HG02678 (cell line): ENCODE results near the gene AQP7.
"Not testable (repeated sequence)": the region's sequence is repeated elsewhere in the genome, so short reads cannot be mapped to it uniquely, and the experiment has no call there.

ENCODE experiments used
- ATAC-seq: cut with Tn5 transposase; IDR thresholded peaks from one replicate; pipeline ENCODE4 v1.9.1; 2021; ENCODE audit warnings: mild to moderate bottlenecking, moderate library complexity; ENCODE audit not compliant: unreplicated experiment

The AQP7 gene

DNA sequence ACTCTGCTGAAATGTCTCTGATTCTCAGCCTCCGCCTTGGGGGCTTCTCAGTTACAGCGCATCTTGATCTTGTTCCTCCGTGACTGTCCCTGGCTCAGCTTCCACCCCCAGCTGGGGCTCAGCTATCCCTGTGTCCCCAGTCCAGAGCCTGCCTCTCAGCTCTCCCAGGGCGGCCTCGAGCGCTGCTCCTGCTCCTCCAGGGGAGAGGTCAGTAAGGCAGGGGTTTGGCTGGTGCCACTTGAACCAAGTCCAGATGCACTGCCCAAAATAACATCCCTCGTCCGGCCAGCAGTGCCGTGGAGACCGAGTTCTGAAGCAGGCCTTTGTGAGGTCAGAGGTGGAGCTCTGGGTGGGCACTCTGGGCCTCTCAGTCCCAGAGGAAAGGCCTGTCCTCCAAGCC, at the start of gene AQP7:
AQP7 (minus strand) TSS at position 198 of the 400 bp plus-strand sequence. CDS start 1,306 bp downstream, outside the sequence.
- not testable (repeated sequence) for ATAC-seq

DNA sequence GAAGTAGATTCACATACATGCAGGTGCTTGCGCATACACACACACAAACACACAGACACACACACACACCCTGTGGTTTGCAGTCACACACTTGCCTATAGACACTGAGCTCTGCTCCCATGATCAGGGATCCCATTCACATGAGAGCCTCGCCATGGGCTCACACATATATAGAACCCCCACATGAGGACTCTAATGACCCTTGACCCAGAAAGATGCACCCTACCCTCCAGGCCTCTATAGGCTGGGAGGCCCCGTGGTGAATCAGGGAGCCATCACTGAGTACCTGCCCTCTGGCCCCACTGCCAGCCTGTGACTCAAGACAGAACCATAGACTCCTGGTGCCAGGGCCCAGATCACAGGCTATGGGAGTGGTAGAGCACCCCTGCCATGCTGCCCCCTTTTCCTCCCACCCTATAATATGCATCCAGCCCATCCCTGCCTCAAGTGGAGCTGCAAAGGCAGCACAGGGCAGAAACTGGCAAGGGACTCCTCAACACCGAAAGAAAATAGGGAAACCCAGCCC, 48.3 kb upstream of the AQP7 start:
- ATAC-seq = no peak

DNA sequence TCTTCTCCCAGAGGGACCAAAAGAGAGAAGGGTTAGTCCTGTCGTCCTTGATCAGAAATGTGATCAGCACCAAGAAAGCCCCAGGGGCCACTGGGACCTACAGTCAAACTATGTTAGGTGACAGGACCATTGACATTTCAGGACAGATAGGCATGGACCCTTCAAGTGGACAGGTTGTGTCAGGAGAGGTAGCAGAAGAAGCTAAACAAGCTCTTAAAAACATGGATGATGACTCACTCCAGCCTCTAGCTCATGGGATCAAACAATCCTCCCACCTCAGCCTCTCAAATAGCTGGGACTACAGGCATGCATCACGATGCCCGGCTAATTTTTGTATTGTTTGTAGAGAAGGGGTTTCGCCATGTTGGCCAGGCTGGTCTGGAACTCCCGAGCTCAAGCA, 47.3 kb upstream of the AQP7 start:
- ATAC-seq = no peak

DNA sequence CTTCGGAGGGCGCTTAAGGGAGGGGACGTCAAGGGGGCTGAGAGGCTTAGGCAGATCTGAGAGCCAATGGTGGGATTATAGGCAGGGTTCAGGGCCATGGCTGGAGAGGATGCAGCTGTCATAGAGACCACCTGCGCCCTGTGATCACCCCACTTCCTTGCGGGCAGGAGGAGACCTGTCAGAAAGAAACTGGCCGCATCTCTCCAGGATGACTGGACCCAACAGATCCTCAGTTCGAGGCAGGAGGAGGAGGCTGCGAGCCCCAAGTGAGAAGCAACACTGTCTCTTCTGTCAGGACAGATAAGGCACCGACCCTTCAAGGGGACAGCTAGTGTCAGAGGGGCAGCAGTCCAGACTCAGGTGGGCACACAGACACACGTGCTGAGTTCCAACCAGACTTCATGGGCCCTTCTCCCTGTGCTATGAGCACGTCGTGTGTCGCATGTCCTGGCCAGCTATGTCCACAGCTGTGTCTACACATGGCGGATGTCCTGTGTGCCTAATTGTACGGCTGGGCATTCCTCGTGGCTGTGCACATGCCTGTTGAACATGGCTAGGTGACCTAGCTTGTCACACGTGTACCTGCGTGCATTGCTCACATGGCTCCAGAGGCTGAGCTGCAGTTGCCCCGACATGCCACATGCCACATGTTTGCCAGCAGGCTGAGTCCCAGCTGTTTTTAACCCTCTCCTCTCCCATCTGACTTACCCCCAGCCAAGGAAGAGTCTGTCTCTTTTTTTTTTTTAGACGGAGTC, 45.6 kb upstream of the AQP7 start:
- ATAC-seq = no peak

DNA sequence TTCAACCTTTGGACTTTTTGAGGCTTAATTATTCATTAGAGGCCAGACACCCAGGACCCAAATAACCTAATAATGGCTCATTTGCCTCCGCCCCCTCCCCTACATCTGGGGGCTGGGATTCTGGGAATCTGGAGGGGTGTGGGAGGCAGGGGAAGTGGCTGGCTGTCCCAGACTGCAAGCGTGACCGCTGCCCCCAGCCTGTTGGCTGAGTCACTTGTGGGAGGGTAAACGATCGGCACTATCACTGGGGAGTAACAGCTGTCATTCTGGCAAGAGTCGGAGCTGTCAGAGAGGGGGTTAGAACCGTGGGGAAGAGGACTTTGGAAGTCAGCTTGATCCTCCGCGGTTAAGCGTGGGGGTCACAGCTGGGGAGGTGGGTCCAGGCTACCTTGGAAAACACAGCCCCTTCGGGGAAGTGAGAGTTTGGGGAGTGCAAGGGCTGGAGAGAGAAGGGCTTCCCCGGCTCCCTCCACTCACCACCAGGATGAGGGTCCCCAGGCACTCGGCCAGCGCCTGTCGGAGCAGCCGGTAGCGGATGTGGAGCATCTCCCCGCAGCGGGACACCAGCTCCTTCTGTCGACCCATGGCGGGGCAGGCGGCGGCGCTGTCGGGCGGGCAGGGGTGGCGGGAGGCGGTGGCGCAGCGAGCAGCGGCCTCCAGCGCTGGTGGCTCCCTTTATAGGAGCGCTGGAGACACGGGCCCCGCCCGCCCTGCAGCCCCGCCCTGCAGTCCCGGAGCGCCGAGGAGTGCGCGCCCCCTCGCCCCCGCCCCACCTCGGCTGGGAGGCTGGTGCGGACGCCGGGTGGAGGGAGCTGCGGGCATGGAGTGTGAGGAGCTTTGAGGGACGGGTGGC, 44.8 kb upstream of the AQP7 start, which contains the start of gene AQP3:
AQP3 (minus strand) TSS at position 648 of the 853 bp plus-strand sequence; CDS start at position 585, 63 bp downstream.
- ATAC-seq = peak; percentile 31

DNA sequence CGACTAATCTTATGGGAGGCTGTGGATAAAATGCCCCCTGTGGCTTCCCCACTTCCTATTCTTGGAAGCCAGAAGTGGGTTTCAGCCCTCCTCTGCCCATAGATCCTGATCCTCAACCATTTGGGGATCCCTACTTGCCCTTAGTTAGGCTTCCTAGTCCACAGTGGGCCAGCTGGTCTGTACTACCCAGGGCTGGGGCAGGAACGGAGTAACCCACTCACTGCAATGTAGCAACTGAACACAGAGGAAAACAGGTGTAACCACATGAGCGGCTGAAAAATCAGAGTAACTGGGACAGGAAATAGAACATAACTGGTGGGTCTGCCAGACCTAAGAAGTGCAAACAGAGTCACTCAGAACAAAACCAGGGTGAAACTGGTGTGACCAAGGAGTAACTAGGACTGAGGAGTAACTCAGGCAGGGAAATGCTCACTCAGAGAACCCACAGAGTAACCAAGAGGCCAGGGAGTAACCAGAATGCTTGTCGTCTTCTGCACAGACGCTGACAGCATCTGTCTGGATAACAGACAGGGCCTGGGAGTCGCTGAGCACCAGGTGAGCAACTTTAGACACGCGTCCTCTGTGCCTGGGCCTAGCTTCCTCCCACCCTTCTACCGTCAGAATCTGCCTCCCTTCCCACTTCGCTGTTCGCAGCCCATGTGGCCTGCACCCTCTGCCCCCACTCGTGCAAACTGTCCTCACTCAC, 44.0 kb upstream of the AQP7 start:
- peak; percentile 83 for ATAC-seq

DNA sequence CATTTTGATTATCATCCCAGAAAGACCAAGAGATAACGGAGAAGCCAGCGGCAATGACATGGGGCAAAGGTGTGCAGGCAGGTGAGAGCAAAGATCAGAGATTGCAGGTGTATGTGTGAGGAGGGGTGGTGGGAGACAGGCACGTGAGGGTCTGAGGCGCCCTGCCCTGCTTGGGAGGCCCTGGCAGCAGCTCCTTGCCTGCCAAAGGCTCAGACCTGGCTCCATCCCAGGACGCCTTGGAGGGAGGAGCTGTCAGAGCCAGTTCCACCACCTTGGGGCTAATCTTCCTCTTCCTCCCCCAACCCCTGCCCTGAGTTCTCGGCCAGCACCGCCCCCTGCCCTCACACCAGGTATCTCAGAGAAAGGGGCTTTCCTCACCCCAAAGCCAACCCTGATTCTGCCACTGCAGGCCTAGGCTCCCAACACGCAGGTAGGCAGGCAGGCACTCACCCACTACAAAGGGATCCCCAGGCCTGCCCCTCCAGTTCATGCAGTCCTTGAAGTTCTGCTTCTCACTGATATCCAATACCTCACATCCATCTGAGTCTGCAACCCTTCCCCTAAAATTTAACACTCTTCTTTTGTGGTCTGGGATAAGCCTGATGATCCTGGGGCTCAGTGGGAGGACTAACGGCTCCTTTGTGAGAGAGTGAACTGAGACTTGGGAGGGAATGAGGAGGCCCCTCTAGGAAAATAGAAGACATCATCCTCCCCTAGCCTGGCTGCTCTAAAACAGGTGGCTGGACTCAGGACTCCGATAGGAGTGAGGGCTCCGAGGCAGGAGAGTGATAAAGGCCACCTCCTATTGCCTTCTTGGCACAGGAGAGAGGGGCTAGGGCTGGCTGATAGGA, 43.2 kb upstream of the AQP7 start:
- no peak for ATAC-seq

DNA sequence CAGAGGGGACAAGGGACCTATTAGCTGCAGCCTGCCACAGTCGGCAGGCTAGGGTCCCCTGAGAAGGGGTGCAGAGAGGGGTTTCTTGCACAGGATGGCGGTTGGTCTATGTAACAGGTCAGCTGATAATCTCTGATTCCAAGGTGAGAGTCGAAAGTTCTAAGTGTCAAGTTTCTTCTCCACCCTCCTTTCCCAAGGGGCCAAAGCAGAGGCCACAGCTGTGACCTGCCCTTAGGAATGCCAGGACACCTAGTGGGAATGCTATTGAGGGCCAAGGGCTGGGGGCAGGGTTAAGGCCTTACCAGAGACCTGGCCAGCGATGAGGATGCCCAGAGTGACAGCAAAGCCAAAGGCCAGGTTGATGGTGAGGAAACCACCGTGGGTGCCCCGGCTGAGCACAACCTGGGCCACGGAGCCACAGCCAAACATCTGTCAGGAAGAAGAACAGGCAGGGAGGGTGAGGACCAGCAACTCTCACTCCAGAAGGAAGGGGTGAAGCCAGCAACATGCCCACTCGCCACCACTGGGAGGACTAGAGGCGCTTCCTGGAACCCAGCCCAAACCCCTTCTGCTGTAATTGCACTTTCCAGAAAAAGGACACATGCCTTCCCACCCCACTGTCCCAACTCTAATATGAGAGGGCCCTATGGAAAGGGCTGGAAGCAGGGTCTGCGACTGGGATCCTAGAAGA, 41.2 kb upstream of the AQP7 start:
- no peak for ATAC-seq

DNA sequence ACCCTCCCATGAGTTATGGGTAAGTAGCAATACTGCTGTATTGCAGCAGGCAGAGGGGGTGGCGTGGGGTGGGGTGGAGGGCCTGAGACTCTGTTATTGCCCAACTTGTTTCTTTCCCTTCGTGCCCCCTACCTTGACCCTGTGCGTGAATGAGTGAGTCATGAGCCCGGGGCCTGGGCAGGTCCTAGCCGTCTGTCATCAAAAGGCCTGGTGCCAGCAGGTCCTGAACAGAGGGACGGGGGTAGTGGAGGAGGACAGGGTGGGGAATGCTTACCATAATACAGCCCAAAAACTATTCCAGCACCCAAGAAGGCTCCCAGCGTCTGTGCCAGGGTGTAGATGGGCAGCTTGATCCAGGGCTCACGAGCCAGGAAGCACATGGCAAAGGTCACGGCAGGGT, 40.7 kb upstream of the AQP7 start:
- no peak for ATAC-seq

DNA sequence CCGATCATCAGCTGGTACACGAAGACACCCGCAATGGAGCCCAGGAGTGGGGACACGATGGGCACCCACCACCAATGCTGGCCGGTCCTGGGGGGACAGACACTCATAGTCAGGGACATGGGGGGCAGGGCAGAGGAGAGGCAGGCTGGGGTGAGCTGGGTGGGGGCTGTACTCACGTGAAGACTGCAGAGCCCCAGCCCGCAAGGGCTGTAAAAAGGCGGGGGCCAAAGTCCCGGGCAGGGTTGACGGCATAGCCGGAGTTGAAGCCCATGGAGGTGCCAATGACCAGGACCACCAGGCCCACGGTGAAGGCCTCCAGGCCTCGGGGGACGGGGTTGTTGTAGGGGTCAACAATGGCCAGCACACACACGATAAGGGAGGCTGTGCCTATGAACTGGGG, 39.8 kb upstream of the AQP7 start:
- no peak for ATAC-seq

DNA sequence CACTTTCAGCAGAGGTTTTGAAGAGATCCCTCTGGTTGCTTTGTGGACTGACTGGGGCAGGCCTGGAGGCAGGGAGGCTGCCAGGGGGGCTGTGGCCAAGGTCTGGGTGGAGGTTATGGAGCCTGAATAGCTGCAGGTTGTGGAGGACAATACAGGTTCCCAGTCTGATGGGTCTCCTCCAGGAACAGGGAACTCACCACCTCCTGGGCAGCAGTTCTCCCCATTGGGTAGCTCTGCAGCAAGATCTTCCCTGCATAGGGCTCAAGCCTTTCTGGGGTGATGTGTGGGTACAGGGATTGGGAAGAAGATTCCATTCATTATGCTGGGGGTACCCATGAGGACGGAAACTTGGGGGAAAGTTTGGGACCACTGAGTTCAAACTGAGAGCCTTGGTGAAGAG, 38.2 kb upstream of the AQP7 start:
- ATAC-seq = no peak

DNA sequence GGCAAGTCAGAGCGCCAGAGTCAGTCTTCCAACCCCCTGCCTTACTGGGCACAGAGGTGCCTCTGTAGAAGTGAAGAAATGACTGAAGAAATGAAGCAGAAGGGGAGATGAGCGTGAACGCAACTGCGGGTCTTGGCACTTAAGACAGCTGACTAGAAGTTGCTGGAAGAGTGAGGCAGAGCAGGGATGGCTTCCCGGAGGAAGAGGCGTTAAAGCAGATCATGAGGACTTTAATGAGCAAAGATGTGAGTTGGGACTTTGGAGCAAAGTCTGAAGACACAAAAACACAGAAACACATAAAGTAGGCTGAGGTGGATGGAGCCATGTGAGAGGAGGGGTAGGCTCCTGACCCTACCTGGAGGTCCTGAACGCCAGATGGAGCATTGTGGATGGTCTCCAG, 37.8 kb upstream of the AQP7 start:
- no peak for ATAC-seq

DNA sequence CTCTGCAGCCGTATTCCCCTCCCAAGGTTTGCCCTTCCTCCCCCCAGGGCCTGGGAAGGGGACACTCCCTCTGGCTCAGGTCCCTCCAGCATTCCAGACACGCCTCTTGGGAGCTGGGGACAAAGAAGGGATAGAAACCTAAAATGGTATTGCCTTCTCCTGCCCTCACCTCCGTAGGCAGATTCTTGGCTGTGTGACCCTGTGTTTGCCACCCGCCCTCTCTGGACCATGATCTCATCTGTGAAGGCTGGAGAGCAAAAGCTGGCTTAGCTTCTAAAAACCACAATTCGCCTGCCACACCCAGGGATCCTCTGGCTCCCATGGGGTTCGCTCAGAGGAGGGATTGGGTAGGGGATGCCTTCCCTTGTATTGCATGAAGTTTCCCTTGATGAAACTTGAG, 37.4 kb upstream of the AQP7 start:
- no peak for ATAC-seq

DNA sequence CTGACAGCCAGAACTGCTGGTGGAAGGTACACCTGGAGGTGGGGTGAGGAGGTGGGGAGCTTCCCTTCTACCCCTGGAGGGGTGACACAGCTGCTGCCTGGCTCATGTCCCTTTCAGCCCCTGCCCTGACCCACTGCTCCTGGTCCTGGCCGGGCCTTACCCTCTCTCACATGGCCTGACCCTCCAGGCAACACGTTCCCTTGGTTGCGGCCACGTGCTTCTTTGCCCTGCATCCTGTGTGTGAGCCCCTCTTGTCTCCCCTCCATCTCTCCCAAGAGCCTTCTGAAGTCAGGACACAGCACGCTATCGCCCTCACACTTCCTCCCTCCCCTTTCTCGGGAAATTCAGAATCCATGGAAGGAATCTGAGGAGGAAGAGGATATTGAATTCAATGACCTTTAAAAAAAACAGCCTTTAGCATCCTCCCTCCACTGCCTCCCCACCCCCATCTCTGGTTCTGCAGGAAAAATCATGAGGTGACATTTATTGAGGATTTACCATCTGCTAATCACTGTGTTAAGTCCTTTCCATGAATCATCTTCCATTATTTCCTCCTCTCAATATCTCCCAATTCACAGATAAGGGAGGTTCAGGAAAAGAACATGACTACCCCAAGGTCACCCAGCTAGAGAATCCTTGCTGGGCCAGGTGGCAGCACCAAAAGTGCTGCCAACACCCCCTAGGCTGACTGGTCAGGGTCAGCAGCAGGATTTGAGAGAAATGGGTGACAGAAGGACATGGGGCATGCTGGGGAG, 36.7 kb upstream of the AQP7 start:
- no peak for ATAC-seq

DNA sequence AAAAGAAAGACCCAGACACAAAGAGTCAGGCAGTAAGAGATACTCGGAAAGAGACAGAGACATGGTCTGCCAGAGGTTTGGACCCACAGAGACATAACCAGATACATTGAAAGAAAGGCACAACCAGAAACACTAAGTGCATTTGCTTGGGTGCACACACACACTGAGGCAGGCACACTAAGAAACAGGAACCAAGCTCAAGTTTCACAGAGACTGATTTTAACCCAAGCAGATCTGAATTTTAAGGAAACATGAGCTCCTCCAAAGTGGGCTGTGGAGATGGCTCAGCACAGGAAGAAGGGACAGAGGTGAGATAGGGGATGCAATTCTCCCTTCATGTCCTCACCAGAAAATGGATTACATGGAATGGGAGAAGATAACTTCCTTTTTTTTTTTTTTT, 35.5 kb upstream of the AQP7 start:
- no peak for ATAC-seq

DNA sequence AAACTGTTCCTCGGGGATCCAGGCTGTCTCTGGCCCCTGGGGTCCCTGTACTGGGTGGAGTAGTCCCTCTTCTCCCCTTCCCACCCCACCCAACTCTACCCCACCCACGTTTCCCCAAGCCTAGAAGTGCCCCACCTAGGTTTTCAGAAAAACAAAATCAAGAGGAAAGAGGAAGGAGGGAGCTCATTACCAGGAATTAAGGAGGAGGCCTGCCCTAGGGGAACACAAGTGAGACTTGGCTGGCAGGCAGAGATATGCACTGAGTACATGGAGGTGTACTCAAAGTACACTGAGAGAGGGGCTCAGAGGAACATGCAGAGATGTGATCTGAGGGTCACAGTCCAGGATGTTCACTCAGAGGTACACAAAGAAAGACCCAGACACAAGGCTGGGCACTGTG, 34.8 kb upstream of the AQP7 start:
- ATAC-seq = no peak

DNA sequence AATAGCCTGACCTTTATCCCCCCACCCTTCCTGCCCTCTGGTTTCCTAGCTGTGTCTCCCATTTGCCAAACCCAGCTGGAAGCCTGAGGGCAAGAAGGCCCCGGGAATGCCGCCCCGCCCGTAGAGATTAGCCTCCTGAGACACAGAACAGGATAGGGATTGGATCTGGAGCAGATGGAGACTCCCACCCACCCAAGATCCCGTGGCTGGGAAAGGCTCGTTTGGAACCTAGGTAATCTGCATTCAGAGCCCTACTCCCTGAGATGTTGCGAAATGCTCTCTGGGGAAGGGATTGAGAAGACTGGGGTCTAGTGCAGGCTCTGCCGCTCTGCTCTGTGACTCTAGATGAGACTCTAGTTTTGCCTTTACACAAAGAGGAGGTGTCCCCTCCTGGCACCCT, 34.1 kb upstream of the AQP7 start:
- no peak for ATAC-seq

DNA sequence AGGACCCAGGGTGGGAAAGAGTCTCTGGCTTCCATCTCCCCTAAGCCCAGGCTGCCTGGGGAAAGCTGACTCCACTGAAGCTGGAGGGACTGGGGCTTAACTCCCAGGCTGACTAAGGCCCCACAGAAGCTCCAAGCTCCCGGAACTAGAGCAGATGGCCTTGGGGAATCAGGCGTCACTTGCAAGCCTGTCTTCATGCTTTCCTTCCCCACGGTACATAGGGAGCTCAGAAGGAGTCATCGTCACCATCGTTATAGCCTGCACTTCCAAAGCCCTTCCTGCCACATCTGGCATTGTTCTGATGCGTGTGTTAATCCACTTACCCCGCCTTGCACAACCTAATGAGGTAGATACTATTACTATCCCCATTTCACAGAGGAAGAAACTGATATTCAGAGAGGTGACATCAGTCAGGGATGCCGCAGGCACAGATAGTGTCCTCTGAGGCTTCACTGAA, 33.5 kb upstream of the AQP7 start:
- ATAC-seq = no peak
